Measurements from ENCODE around the gene CRB1.

Gene CRB1

DNA sequence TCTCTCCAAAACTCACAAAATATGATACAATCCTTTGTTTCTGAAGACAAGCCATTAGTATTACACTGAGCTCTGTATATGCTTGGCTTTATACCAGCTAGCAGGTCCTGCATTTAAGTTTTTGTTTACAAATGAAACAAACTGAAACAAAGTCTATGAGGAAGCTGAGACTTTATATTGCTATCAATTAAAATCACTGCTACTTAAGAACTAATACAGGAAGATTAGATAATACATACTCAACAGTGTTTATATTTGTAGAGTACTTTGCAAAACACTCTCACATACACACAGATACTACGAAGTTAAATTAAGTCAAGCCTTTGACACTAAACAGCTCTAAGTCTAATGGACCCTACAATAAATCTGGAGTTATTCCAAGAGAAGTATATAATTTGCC, 247.4 kb downstream of the CRB1 start:
- Histone ChIP-seq H3K4me1 (ENCODE audit: control insufficient read depth in 2 of 2, insufficient read depth in 1 of 2, low read depth in 1 of 2, low read length in 2 of 2) (no peaks in the 10 kb centered on the region), H3K27ac (replicated peaks; ENCODE audit: low read length) (no peak overlapping the region), H2BK15ac (ENCODE audit: low read length) (no peak overlapping the region), H2BK5ac (ENCODE audit: low read length) (no peak overlapping the region), H3K9ac (ENCODE audit: low read depth, low read length, poor library complexity) (no peak overlapping the region), H3K4me2 (ENCODE audit: insufficient read depth, low read length, poor library complexity, severe bottlenecking) (no peak overlapping the region), H3K18ac (ENCODE audit: low read length) (no peak overlapping the region), H3K23ac (ENCODE audit: low read depth, low read length, poor library complexity) (no peak overlapping the region), H3K79me1 (ENCODE audit: low read depth, low read length) (no peaks in the 10 kb centered on the region), H2BK12ac (ENCODE audit: low read length) (no peak overlapping the region), H2AFZ (ENCODE audit: low read length) (no peak overlapping the region), H3K4ac (ENCODE audit: low read length) (no peak overlapping the region), H3K4me3 (ENCODE audit: low read length in 2 of 2) (no peak overlapping the region), H2BK120ac (ENCODE audit: low read depth, low read length) (no peak overlapping the region), H4K91ac (ENCODE audit: low read depth, low read length, poor library complexity) (no peak overlapping the region), H2AK5ac (ENCODE audit: low read depth, low read length) (no peak overlapping the region), H3K9me3 (replicated peaks in 1 of 2; ENCODE audit: control insufficient read depth in 2 of 2, insufficient read depth in 1 of 2, low read depth in 1 of 2, low read length in 2 of 2) (no peaks in the 10 kb centered on the region), H3K14ac (ENCODE audit: low read length) (no peak overlapping the region), H3K27me3 (ENCODE audit: control insufficient read depth in 3 of 3, insufficient read depth in 3 of 3, low read depth in 1 of 3, low read length in 3 of 3) (no peaks in the 10 kb centered on the region), H4K8ac (ENCODE audit: low read depth, low read length) (no peak overlapping the region), H3K36me3 (replicated peaks in 1 of 2; ENCODE audit: control insufficient read depth in 2 of 2, insufficient read depth in 2 of 2, low read length in 2 of 2) (no peaks in the 10 kb centered on the region)
- no peak for DNase-seq (ENCODE audit: low spot score)
- no CpG with 5 or more reads among the region's 1 CpG for WGBS, 2 donors (ENCODE audit: extremely low coverage in 2 of 2, insufficient read length in 2 of 2, insufficient replicate concordance in 1 of 2)

GRCh38 chr1:197519741-197520334, 251.8 kb downstream of the CRB1 start:
- Histone ChIP-seq H2AFZ (ENCODE audit: low read length) (no peak overlapping the region), H3K27ac (replicated peaks; ENCODE audit: low read length) (no peak overlapping the region), H3K23ac (ENCODE audit: low read depth, low read length, poor library complexity) (no peak overlapping the region), H2BK120ac (ENCODE audit: low read depth, low read length) (no peak overlapping the region), H2BK12ac (ENCODE audit: low read length) (no peak overlapping the region), H4K91ac (ENCODE audit: low read depth, low read length, poor library complexity) (no peak overlapping the region), H2AK5ac (ENCODE audit: low read depth, low read length) (no peak overlapping the region), H3K4me3 (ENCODE audit: low read length in 2 of 2) (no peak overlapping the region), H3K36me3 (replicated peaks in 1 of 2; ENCODE audit: control insufficient read depth in 2 of 2, insufficient read depth in 2 of 2, low read length in 2 of 2) (no peaks in the 10 kb centered on the region), H3K18ac (ENCODE audit: low read length) (no peak overlapping the region), H3K79me1 (ENCODE audit: low read depth, low read length) (no peaks in the 10 kb centered on the region), H3K9me3 (replicated peaks in 1 of 2; ENCODE audit: control insufficient read depth in 2 of 2, insufficient read depth in 1 of 2, low read depth in 1 of 2, low read length in 2 of 2) (no peaks in the 10 kb centered on the region), H3K27me3 (ENCODE audit: control insufficient read depth in 3 of 3, insufficient read depth in 3 of 3, low read depth in 1 of 3, low read length in 3 of 3) (no peaks in the 10 kb centered on the region), H3K9ac (ENCODE audit: low read depth, low read length, poor library complexity) (no peak overlapping the region), H2BK5ac (ENCODE audit: low read length) (no peak overlapping the region), H3K4me2 (ENCODE audit: insufficient read depth, low read length, poor library complexity, severe bottlenecking) (no peak overlapping the region), H3K4ac (ENCODE audit: low read length) (no peak overlapping the region), H4K8ac (ENCODE audit: low read depth, low read length) (no peak overlapping the region), H3K14ac (ENCODE audit: low read length) (no peak overlapping the region), H2BK15ac (ENCODE audit: low read length) (no peak overlapping the region), H3K4me1 (ENCODE audit: control insufficient read depth in 2 of 2, insufficient read depth in 1 of 2, low read depth in 1 of 2, low read length in 2 of 2) (no peaks in the 10 kb centered on the region)
- no CpG with 5 or more reads among the region's 1 CpG for WGBS, 2 donors (ENCODE audit: extremely low coverage in 2 of 2, insufficient read length in 2 of 2, insufficient replicate concordance in 1 of 2)
- DNase-seq (ENCODE audit: low spot score): no peak

DNA sequence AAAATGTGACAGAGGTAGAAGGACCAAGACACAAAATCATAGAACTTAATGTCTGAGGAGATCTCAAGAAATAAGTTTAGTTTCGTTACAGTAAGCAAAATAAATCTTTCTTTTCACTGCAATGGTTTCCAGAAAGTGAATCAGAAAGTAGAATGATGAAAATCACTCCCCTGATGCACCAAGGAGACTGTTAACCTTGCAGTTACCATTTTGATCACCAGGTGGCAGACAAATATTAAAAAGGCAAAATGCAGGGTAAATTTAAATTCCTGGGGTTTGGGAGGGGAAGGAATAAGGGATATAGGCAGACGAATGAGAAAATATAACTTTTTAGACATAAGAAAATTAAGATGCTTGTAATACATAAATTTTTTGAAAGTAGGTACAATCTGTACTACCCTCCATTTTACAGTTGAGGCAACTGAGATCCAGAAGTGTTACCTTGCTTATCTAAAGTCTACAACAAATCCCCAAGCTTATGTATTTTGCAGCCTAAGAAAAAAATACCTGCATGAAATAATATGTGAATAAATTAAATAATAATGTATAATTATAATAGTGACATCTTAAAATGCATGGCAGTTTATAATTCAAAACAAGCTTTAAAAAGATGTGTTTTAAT, 253.2 kb downstream of the CRB1 start:
- Histone ChIP-seq H2BK120ac (ENCODE audit: low read depth, low read length) (no peak overlapping the region), H4K91ac (ENCODE audit: low read depth, low read length, poor library complexity) (no peak overlapping the region)
- no CpG with 5 or more reads among the region's 2 CpGs for WGBS, 2 donors (ENCODE audit: extremely low coverage in 2 of 2, insufficient read length in 2 of 2, insufficient replicate concordance in 1 of 2)

DNA sequence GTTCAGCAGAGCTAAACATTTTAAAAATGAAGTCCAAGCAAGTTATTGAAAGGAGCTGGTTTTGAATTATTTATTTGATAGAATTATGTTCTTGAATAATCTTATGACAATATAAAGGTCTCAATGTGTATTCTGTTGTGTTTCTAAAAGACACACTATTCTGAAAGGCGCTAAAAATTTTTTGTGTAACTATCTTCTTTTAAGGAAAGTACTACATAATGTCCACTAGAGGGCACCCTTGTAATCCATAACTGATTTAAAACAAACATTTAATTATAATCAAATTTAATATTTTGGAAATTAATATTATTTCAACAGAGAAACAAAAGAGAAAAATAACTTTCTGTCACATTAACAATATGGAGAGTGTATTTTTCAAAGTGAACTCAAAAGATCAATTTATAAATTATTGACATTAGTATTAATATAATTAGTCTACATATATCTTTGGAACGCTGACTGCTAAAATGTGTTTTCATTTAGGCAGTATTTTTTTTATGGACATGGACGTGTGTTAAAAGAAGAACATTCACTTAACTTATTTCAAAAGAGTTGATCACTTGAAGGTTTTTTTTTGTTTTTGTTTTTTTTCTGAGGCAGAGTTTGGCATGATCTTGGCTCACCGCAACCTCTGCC, 258.8 kb downstream of the CRB1 start:
- no peak overlapping the region for H4K91ac ChIP-seq (ENCODE audit: low read depth, low read length, poor library complexity)
- H3K14ac ChIP-seq (ENCODE audit: low read length): no peak overlapping the region
- no peak overlapping the region for H3K4me3 ChIP-seq (ENCODE audit: low read length in 2 of 2)
- DNase-seq (ENCODE audit: low spot score): no peak
- no peak overlapping the region for H3K9ac ChIP-seq (ENCODE audit: low read depth, low read length, poor library complexity)
- H2BK15ac ChIP-seq (ENCODE audit: low read length): no peak overlapping the region
- no peak overlapping the region for H2AFZ ChIP-seq (ENCODE audit: low read length)
- no peak overlapping the region for H3K4me2 ChIP-seq (ENCODE audit: insufficient read depth, low read length, poor library complexity, severe bottlenecking)
- no peak overlapping the region for H3K27ac ChIP-seq (replicated peaks; ENCODE audit: low read length)
- no peak overlapping the region for H3K23ac ChIP-seq (ENCODE audit: low read depth, low read length, poor library complexity)
- no peak overlapping the region for H4K8ac ChIP-seq (ENCODE audit: low read depth, low read length)
- H2BK5ac ChIP-seq (ENCODE audit: low read length): no peak overlapping the region
- H2AK5ac ChIP-seq (ENCODE audit: low read depth, low read length): no peak overlapping the region
- WGBS, 2 donors (ENCODE audit: extremely low coverage in 2 of 2, insufficient read length in 2 of 2, insufficient replicate concordance in 1 of 2): no CpG with 5 or more reads among the region's 4 CpGs
- no peaks in the 10 kb centered on the region for H3K27me3 ChIP-seq (ENCODE audit: control insufficient read depth in 3 of 3, insufficient read depth in 3 of 3, low read depth in 1 of 3, low read length in 3 of 3)
- H3K4ac ChIP-seq (ENCODE audit: low read length): no peak overlapping the region
- no peak overlapping the region for H3K18ac ChIP-seq (ENCODE audit: low read length)
- no peaks in the 10 kb centered on the region for H3K9me3 ChIP-seq (replicated peaks in 1 of 2; ENCODE audit: control insufficient read depth in 2 of 2, insufficient read depth in 1 of 2, low read depth in 1 of 2, low read length in 2 of 2)
- no peak overlapping the region for H2BK12ac ChIP-seq (ENCODE audit: low read length)
- peaks cover 0 to 1% of the 10 kb centered on the region in 2 donors for H3K4me1 ChIP-seq (ENCODE audit: control insufficient read depth in 2 of 2, insufficient read depth in 1 of 2, low read depth in 1 of 2, low read length in 2 of 2)
- H2BK120ac ChIP-seq (ENCODE audit: low read depth, low read length): no peak overlapping the region
- H3K36me3 ChIP-seq (replicated peaks in 1 of 2; ENCODE audit: control insufficient read depth in 2 of 2, insufficient read depth in 2 of 2, low read length in 2 of 2): no peaks in the 10 kb centered on the region
- H3K79me1 ChIP-seq (ENCODE audit: low read depth, low read length): no peaks in the 10 kb centered on the region

More for the DNA sequence above, 253.2 kb downstream of the CRB1 start:
- Histone ChIP-seq H2AFZ (ENCODE audit: low read length) (no peak overlapping the region), H3K79me1 (ENCODE audit: low read depth, low read length) (no peaks in the 10 kb centered on the region), H3K4me2 (ENCODE audit: insufficient read depth, low read length, poor library complexity, severe bottlenecking) (no peak overlapping the region), H3K36me3 (replicated peaks in 1 of 2; ENCODE audit: control insufficient read depth in 2 of 2, insufficient read depth in 2 of 2, low read length in 2 of 2) (no peaks in the 10 kb centered on the region), H3K27me3 (ENCODE audit: control insufficient read depth in 3 of 3, insufficient read depth in 3 of 3, low read depth in 1 of 3, low read length in 3 of 3) (no peaks in the 10 kb centered on the region), H3K18ac (ENCODE audit: low read length) (no peak overlapping the region), H3K4ac (ENCODE audit: low read length) (no peak overlapping the region), H2BK5ac (ENCODE audit: low read length) (no peak overlapping the region), H3K14ac (ENCODE audit: low read length) (no peak overlapping the region), H3K9me3 (replicated peaks in 1 of 2; ENCODE audit: control insufficient read depth in 2 of 2, insufficient read depth in 1 of 2, low read depth in 1 of 2, low read length in 2 of 2) (no peaks in the 10 kb centered on the region), H3K9ac (ENCODE audit: low read depth, low read length, poor library complexity) (no peak overlapping the region), H3K4me1 (ENCODE audit: control insufficient read depth in 2 of 2, insufficient read depth in 1 of 2, low read depth in 1 of 2, low read length in 2 of 2) (no peaks in the 10 kb centered on the region), H3K4me3 (ENCODE audit: low read length in 2 of 2) (no peak overlapping the region), H3K27ac (replicated peaks; ENCODE audit: low read length) (no peak overlapping the region), H2AK5ac (ENCODE audit: low read depth, low read length) (no peak overlapping the region), H2BK12ac (ENCODE audit: low read length) (no peak overlapping the region), H4K8ac (ENCODE audit: low read depth, low read length) (no peak overlapping the region), H2BK15ac (ENCODE audit: low read length) (no peak overlapping the region), H3K23ac (ENCODE audit: low read depth, low read length, poor library complexity) (no peak overlapping the region)
- peak; percentile 36 for DNase-seq (ENCODE audit: low spot score)
